HG02571 (cell line): ENCODE data around the gene TNFSF8.
A peak's percentile ranks its signal among the peaks of the same experiment; 100 is the strongest.

Experiments used
- ATAC-seq: cut with Tn5 transposase; IDR thresholded peaks from one replicate; pipeline ENCODE4 v1.9.1; 2021; ENCODE audit warnings: mild to moderate bottlenecking, moderate library complexity; ENCODE audit not compliant: unreplicated experiment

Gene TNFSF8

GRCh38 chr9:114937516-114937915, 7.1 kb upstream of the TNFSF8 start:
- no peak for ATAC-seq

GRCh38 chr9:114936581-114936980, 6.2 kb upstream of the TNFSF8 start:
- ATAC-seq, result no peak

DNA sequence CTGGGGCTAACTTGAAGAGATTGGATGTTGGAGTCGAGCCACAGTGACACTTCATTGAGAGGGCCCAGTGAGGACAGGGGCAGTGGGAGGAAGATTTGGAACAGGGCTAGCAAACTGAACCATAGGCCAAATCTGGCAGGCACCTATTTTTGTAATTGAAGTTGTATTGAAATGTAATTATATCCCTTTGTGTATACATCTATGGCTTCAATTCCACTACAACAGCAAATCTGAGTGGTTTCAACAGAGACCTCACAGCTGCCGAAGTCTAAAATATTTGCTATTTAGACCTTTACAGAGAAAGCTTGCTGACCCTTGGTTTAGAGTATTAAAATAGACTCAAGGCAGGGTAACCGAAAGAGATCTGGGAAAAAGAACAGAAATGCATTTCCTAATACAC, 4.7 kb upstream of the TNFSF8 start:
- no peak for ATAC-seq

DNA sequence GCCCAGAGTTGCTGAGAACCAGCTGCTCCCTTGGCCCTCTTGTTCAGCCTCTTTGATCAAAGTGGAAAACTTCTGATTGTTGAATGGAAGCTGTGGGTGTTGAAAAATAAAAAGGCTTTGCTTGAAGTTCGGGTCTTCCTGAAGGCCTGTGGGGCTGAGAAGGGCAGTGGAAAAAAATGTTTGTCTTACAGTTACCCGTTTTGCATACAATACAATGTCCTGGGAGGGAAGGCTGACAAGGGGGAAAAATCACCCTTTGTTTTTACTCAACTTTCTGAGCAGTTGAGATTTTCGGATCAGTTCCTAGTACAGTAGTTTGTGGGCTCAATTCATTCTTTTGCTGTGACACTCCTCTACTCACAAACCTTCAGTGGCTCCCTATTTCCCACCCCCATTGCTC, 2.1 kb upstream of the TNFSF8 start:
- no peak for ATAC-seq

GRCh38 chr9:114931407-114931806, 1.0 kb upstream of the TNFSF8 start:
- ATAC-seq, result no peak

DNA sequence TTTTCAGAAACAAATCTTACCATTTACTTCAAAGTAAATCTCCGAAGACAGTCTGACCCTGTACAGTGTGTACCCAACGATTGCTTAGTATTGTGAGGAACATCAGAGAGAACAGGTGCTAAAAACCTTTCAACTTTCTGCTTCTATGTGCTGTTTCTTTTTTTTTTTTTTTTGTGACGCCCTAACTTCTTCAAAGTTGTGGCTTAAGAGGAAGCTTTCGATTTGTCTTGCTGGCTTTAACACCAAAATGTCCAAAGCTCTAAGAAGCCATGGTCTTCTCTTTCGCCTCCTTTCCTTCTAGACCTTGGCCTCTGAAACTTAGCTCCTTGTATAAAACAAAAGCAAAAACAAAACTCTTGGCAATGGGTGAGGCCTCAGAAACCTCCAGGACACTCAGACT, 1.2 kb downstream of the TNFSF8 start:
- ATAC-seq, result no peak

- no peak for ATAC-seq
Measured at GRCh38 chr9:114928671-114929070, 1.7 kb downstream of the TNFSF8 start.

DNA sequence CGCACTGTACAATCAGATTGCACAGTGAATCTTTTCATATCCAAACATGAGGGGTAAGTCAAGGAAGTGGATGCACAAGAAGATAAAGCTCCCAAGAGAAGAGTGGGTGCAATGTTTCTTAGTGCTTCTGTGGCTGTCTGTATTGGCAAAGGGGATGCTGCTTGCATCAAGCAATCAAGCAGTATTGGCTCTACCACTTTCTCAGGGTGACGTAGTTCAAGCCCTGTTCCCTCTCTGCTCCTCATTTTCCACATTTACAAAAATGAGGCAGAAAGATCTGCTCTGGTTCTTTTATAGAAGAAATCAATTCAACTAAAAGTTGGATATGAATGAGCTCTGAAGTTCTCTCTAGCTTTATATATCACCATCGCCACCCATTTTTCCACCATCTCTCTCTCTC, 2.3 kb downstream of the TNFSF8 start:
- no peak for ATAC-seq

DNA sequence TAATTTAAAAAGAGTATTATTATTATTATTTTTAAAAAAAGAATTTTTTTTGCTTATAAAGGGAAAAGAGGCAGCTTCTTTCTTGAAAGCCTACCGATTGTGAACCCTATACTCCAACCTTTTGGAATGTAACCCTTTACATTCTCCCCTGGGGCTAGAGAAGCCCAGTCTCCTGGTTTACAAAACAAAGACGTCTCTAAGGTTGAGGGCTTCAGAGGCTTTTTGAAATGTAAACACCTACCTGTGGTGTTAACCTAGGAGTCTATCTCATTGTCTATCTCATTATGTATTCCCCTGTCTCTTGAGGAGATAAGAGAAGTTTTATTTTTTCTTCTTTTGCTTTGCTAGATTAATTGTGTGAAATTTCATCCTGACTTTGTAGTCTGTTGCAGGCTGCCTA, 4.7 kb downstream of the TNFSF8 start:
- ATAC-seq, result no peak

DNA sequence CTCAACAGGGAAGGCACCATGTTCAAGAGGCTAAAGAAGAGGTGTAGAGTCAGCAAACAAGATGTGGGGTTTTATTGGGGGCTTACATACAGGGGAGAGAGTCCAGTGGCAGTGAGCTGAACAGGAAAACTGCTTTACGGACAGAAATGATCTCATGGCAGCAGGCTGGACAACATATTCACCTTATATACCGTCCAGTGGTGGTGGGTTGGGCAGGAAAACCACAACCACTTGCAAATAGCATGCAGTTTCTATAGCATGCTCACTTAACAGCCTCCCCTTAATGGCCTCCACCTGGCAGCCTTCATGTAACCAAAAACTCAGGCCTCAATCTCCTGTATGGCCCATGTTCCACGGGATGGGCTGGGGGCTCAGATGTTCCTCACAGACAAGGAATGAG, 5.4 kb downstream of the TNFSF8 start:
- ATAC-seq, result no peak

- no peak for ATAC-seq
Measured at GRCh38 chr9:114924327-114924726, 6.1 kb downstream of the TNFSF8 start.

- ATAC-seq, result no peak
Measured at GRCh38 chr9:114923918-114924317, 6.5 kb downstream of the TNFSF8 start.

DNA sequence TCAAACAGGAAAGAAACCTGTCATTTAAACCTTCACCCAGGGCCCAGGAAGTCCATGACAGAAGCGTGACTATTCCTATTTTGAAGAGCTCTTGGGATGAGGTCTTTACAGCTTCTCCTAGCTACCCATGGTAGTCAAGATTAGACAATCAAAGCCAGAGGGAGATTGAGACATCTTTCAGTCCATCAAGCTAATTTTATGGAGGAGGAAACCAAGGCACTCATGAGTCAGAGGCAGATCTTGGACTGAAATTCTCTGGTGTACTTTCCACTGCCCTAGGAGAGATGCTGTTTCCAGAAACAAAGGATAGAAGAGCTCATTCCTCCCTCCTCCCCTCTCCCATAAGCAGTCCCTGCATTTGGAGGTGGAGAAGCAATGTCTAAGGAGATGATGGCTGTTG, 9.2 kb downstream of the TNFSF8 start:
- no peak for ATAC-seq

- ATAC-seq, result no peak
Measured at GRCh38 chr9:114919611-114920010, 10.8 kb downstream of the TNFSF8 start.

DNA sequence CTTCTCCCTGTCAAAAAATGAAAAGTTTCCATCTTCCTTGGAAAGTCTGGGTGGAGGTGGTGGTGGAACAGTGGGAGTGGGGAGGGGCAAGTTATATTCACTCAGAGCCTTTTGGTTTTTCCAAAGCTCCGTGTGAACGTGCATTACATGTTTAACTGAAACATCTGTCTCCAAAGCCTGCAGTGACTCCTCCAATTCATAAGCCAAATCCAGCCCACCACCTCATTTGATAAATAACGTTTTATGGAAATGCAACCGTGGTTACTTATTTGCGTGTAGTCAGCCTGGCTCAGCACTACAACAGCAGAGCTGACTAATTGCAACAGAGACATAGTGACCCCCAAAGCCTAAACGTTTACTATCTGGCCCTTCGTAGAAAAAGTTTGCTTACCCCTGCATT, 13.9 kb downstream of the TNFSF8 start:
- no peak for ATAC-seq

GRCh38 chr9:114914139-114914538, 16.3 kb downstream of the TNFSF8 start:
- no peak for ATAC-seq

GRCh38 chr9:114913656-114914055, 16.7 kb downstream of the TNFSF8 start:
- ATAC-seq, result no peak

GRCh38 chr9:114913217-114913616, 17.2 kb downstream of the TNFSF8 start:
- no peak for ATAC-seq

GRCh38 chr9:114911167-114911821, 19.1 kb downstream of the TNFSF8 start:
- ATAC-seq, result no peak

GRCh38 chr9:114910541-114910940, 19.9 kb downstream of the TNFSF8 start:
- no peak for ATAC-seq

DNA sequence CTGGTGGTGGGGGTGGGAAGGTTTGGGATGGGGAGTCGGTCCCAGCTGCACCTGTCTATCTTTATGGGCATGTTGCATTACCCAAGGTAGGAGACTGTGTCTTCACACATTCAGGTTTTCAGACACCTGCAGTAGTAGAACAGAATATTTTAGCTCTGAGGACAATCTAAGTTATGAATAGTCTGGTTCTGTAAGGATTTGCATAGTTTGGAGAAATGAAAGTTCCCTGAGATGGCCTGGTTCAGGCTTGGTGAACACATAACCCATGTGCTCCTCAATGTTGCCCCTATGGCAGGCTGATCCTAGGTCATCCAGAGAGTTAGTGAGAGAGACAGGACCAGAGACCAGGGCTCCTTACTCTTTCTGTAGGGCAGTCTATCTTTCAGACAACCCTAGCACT, 20.7 kb downstream of the TNFSF8 start:
- no peak for ATAC-seq

GRCh38 chr9:114908805-114909448, 21.5 kb downstream of the TNFSF8 start:
- peak; percentile 18 for ATAC-seq

DNA sequence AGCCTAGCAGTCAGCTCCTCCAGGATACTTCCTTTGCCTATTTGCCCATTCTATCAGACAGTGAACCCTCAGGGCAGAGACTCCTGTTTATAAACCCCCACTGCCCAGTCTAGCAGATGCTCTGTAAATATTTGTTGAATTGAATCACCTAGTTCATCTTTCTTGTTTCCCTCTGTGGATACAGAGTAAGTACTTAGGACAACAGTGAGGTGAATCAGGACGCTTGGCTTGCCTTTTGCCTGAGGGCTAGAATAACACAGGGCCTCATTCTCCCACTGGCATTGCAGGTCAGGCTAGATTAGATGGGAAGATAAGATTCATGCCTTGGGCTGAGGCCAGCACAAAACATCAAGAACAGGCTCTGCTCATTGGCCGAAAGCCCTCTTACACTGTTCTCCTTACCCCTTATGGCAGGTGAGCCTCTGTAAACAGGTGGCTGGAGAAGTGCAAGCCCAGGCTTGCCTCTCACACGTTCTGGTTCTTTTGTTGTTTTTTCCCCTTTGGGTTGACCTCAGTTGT, 22.2 kb downstream of the TNFSF8 start:
- peak; percentile 64 for ATAC-seq
